CD4-positive, alpha-beta T cell (primary cell): Measurements from ENCODE around the gene FNBP1. TPM values are rescaled to one million over a fixed set of nuclear protein-coding genes. Genes with fewer than 3 reads are reported as not detected.

Experiments
- ATAC-seq: fragments of 200-7000 bp; cut with Tn5 transposase; one replicate; pipeline ENCODE4 v1.10.0; 2022; ENCODE audit warnings: mild to moderate bottlenecking; ENCODE audit not compliant: poor library complexity
- CTCF ChIA-PET: fragments of 350-600 bp; sonication (Branson Sonifier 250); formaldehyde crosslinking; loops from one replicate; lab custom pipeline; 2021; ENCODE audit warnings: antibody characterized with exemption, inconsistent platforms; lab: Charles Lee
- POLR2A ChIA-PET: fragments of 350-600 bp; sonication (Branson Sonifier 250); formaldehyde crosslinking; loops from one replicate; lab custom pipeline; 2021; ENCODE audit warnings: antibody characterized with exemption, inconsistent platforms; lab: Charles Lee
- DNase-seq, 14 experiments: peaks; one replicate each; pipeline ENCODE4 v3.0.0-alpha.2; 2013 to 2020; ENCODE audit warnings: mixed read lengths in 2 of 14
- H3K27ac ChIP-seq, 2 donors: one replicate each; pipeline versions ENCODE4 v1.5.1 to v1.7.0; 2013; ENCODE audit warnings: low read length in 2 of 2, low read depth in 1 of 2, mild to moderate bottlenecking in 1 of 2
- H3K27me3 ChIP-seq, 2 experiments: 1 replicate in 1 of 2; 2 replicates in 1 of 2; pipeline versions ENCODE4 v1.6.1 to v1.7.0; 2013; ENCODE audit warnings: low read length in 2 of 2, control low read depth in 1 of 2, mild to moderate bottlenecking in 1 of 2, moderate library complexity in 1 of 2; ENCODE audit not compliant: insufficient read depth in 2 of 2, control insufficient read depth in 1 of 2
- H3K36me3 ChIP-seq: one replicate; pipeline ENCODE4 v1.6.1; 2013; ENCODE audit warnings: low read length, control low read depth; ENCODE audit not compliant: insufficient read depth
- H3K4me1 ChIP-seq: one replicate; pipeline ENCODE4 v1.6.1; 2013; ENCODE audit warnings: low read length, control low read depth; ENCODE audit not compliant: insufficient read depth
- H3K4me3 ChIP-seq: one replicate; pipeline ENCODE4 v1.5.1; 2013; ENCODE audit warnings: mild to moderate bottlenecking, low read length, moderate library complexity
- H3K9me3 ChIP-seq, 2 experiments: 1 replicate in 1 of 2; 2 replicates in 1 of 2; pipeline versions ENCODE4 v1.6.1 to v1.7.0; 2013; ENCODE audit warnings: low read length in 2 of 2, mild to moderate bottlenecking in 2 of 2, control low read depth in 1 of 2, moderate library complexity in 1 of 2; ENCODE audit not compliant: control insufficient read depth in 1 of 2, insufficient read depth in 1 of 2
- H3K27ac Mint-ChIP-seq: one replicate; pipeline ENCODE4 v1.8.0; 2020; ENCODE audit warnings: mixed read lengths
- H3K27me3 Mint-ChIP-seq: one replicate; pipeline ENCODE4 v1.8.0; 2021; ENCODE audit warnings: mixed read lengths
- H3K36me3 Mint-ChIP-seq: one replicate; pipeline ENCODE4 v1.8.0; 2021; ENCODE audit warnings: low read depth, mixed read lengths
- H3K4me1 Mint-ChIP-seq: one replicate; pipeline ENCODE4 v1.8.0; 2021; ENCODE audit warnings: low read depth, mixed read lengths
- H3K4me3 Mint-ChIP-seq: one replicate; pipeline ENCODE4 v1.8.0; 2020; ENCODE audit warnings: mild to moderate bottlenecking, mixed read lengths
- H3K9me3 Mint-ChIP-seq: one replicate; pipeline ENCODE4 v1.8.0; 2020; ENCODE audit warnings: mixed read lengths
- intact Hi-C, 2 experiments: fragments of 100-400 bp; cut with DNase I in 1 of 2; cut with micrococcal nuclease in 1 of 2; formaldehyde crosslinking; loops; one replicate each; pipeline versions ENCODE4 v1.15.1 to v1.9.0; 2023 to 2025; cut with DNase I, micrococcal nuclease
- polyA plus RNA-seq, 2 donors: library from polyadenylated mRNA; unstranded; fragments of 120-200 nt; gene quantifications; one replicate each; pipeline ENCODE4 v1.2.1, GENCODE V29; 2013
- total RNA-seq, 174 experiments: library from RNA in 2 of 174; stranded (reverse) in 2 of 174; gene quantifications; one replicate each; pipeline ENCODE4 v1.2.3 and lab custom pipeline; 2021 to 2026
- TF ChIP-seq, protein P1 (sequence below): fragments of 200-600 bp; IDR thresholded peaks from one replicate; pipeline ENCODE4 v1.8.0; 2022; ENCODE audit warnings: antibody characterized with exemption, mild to moderate bottlenecking

Gene FNBP1
- total RNA-seq (100 to 1,000 TPM; 166 to 181 TPM), total RNA-seq (lab: John Stamatoyannopoulos, UW) (177 to 755 (median 347) reads per million in 172 experiments)
- 134 TPM for polyA plus RNA-seq (2013, experiment 1 of 2)
- 145 TPM for polyA plus RNA-seq (2013, experiment 2 of 2)

DNA sequence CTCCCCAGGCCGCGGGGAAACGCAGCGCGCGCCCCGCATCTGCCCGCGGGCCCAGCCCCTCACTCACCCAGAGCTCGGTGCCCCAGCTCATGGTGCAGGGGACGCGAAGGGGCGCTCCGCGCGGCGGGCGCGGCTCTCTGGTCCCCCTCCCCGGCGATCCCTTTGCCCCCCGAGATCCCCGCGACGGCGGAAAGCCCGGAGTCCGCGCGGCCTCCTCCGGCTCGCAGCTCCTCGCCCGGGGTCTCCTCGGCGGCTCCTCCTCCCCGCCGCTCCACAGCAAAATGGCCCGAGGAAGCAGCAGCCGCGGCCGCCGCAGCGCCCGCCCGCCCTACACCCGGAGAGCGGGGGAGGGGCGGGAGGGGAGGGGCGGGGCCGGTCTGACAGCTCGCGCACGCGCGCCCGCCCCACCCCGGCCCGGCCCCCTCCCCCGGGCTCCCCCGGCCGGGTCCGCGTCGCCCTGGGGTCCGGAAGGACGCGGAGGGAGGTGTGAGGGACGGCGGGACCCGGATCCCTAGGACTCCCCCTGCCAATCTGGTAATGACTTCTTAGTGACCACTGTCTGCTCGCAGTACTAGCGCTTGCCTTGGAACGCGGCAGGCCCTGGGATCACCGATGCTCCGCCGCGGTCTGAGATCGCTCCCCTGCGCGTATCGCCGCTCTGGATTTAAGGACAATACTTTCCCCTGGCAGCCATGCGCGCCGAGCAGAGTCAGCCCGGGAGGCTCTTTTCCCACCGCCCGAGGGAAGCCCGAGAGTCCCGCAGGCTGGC lies at the start of gene FNBP1:
Gene FNBP1 (minus strand): TSS at position 305 of the 769 bp plus-strand sequence. CDS start 214 bp downstream, at position 91.
- Histone ChIP-seq H3K4me3 (peak within 1 kb of the TSS; percentile 93), H3K4me1 (peaks cover 31% of the 10 kb centered on the region), H3K27ac (peak within 1 kb of the TSS; percentile 84 to 88), H3K9me3 (no peaks in the 10 kb centered on the region), H3K36me3 (no peaks in the 10 kb centered on the region), H3K27me3 (no peaks in the 10 kb centered on the region)
- ChIA-PET POLR2A (interaction anchor here (0.6 to 9.2 kb wide), 16 partner anchors 10 to 208 kb away, joined by 3 to 206 read pairs (median 6); partner anchors contain the start of genes C9orf78, GPR107 and USP20), CTCF (interaction anchor here (0.6 to 1.2 kb wide), 3 partner anchors 12 to 158 kb away, joined by 3 to 5 read pairs (median 4); no protein-coding TSS in a partner anchor)
- peak; percentile 66 for ATAC-seq
- peaks cover 72% of the 10 kb centered on the region for H3K4me1 Mint-ChIP-seq
- H3K4me3 Mint-ChIP-seq, result peak within 1 kb of the TSS; percentile 100
- TF ChIP-seq, protein P1, sequence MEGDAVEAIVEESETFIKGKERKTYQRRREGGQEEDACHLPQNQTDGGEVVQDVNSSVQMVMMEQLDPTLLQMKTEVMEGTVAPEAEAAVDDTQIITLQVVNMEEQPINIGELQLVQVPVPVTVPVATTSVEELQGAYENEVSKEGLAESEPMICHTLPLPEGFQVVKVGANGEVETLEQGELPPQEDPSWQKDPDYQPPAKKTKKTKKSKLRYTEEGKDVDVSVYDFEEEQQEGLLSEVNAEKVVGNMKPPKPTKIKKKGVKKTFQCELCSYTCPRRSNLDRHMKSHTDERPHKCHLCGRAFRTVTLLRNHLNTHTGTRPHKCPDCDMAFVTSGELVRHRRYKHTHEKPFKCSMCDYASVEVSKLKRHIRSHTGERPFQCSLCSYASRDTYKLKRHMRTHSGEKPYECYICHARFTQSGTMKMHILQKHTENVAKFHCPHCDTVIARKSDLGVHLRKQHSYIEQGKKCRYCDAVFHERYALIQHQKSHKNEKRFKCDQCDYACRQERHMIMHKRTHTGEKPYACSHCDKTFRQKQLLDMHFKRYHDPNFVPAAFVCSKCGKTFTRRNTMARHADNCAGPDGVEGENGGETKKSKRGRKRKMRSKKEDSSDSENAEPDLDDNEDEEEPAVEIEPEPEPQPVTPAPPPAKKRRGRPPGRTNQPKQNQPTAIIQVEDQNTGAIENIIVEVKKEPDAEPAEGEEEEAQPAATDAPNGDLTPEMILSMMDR, result no peak
- peaks cover 25% of the 10 kb centered on the region for H3K36me3 Mint-ChIP-seq
- peak within 1 kb of the TSS; percentile 99 for H3K27ac Mint-ChIP-seq
- peak; percentile 69 to 93 (median 80) for DNase-seq
- H3K27me3 Mint-ChIP-seq, result no peaks in the 10 kb centered on the region
- intact Hi-C loops, result loop anchor here (2.0 to 5.0 kb wide), 4 partner anchors 56 to 208 kb away; partner anchors contain the start of genes C9orf78 (in 2 of the 2) and USP20 (in 2 of the 2)
- no peaks in the 10 kb centered on the region for H3K9me3 Mint-ChIP-seq

DNA sequence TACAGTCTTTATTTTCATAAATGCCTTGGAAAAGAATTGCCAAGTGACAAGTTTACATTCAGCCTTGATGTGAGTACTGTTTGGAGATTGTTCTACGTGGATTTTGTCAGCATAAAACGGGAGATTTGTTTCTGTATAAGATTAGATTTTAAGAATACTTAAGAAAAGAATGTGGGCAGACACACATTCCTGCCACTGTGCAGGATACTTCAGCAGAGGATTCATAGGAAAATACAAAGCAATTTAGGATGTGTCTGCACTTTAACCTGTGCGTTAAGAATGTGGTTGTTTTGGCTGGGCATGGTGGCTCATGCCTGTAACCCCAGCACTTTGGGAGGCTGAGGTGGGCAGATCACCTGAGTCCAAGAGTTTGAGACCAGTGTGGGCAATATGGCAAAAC lies 47.9 kb upstream of the FNBP1 start:
- peaks cover 73% of the 10 kb centered on the region for H3K36me3 Mint-ChIP-seq
- peaks cover 59% of the 10 kb centered on the region for H3K36me3 ChIP-seq
- no peaks in the 10 kb centered on the region for H3K4me1 ChIP-seq
- no peaks in the 10 kb centered on the region for H3K27me3 Mint-ChIP-seq
- no peaks in the 10 kb centered on the region for H3K4me1 Mint-ChIP-seq
- H3K9me3 ChIP-seq, result no peaks in the 10 kb centered on the region
- CTCF ChIA-PET, result no interaction called here
- H3K27ac ChIP-seq, result no peak overlapping the region
- H3K27me3 ChIP-seq, result no peaks in the 10 kb centered on the region
- no peak overlapping the region for H3K4me3 ChIP-seq
- TF ChIP-seq, protein P1, result no peak
- H3K27ac Mint-ChIP-seq, result no peak overlapping the region
- H3K4me3 Mint-ChIP-seq, result no peak overlapping the region
- intact Hi-C loops, result no loop called here
- DNase-seq, result no peak
- no peak for ATAC-seq
- no peaks in the 10 kb centered on the region for H3K9me3 Mint-ChIP-seq
- POLR2A ChIA-PET, result no interaction called here

DNA sequence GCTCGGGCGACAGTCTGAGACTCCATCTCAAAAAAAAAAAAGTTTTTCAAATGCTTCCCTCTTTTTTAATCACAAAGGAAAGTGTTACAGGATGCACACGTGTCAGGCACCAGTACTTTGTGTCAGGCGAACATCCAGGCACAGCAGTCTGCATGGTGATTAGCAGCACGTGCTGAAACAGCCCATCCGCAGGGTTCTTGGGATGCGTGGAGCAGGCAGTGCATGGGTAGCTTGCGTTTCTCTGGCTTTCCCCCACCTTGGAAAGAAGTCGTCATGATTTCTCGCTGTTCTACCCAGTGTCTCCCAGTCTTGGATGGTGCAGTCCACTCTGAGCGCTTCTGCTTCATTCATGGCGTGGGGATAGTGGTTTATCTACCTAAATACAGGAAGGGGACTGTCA lies 46.2 kb upstream of the FNBP1 start:
- Histone ChIP-seq H3K4me1 (no peaks in the 10 kb centered on the region), H3K36me3 (peaks cover 67% of the 10 kb centered on the region), H3K27ac (no peak overlapping the region), H3K27me3 (no peaks in the 10 kb centered on the region), H3K9me3 (no peaks in the 10 kb centered on the region), H3K4me3 (no peak overlapping the region)
- DNase-seq (no peak), ATAC-seq (no peak)
- H3K27ac Mint-ChIP-seq, result no peak overlapping the region
- H3K27me3 Mint-ChIP-seq, result no peaks in the 10 kb centered on the region
- H3K4me3 Mint-ChIP-seq, result no peak overlapping the region
- TF ChIP-seq, protein P1, result no peak
- ChIA-PET POLR2A (no interaction called here), CTCF (no interaction called here)
- intact Hi-C loops, result no loop called here
- no peaks in the 10 kb centered on the region for H3K4me1 Mint-ChIP-seq
- no peaks in the 10 kb centered on the region for H3K9me3 Mint-ChIP-seq
- H3K36me3 Mint-ChIP-seq, result peaks cover 74% of the 10 kb centered on the region
